ENCODE measurements around the gene CST4. TPM values are rescaled to one million over a fixed set of nuclear protein-coding genes. Genes with fewer than 3 reads are reported as not detected.
"Not testable (repeated sequence)": the region's sequence is repeated elsewhere in the genome, so short reads cannot be mapped to it uniquely, and the experiment has no call there.

The CST4 gene
- not detected for total RNA-seq

- H3K4me1 Mint-ChIP-seq (ENCODE audit: low read depth); intact Hi-C loops (cut with micrococcal nuclease); H3K4me3 Mint-ChIP-seq; CTCF ChIA-PET; H3K27me3 Mint-ChIP-seq; H3K27ac Mint-ChIP-seq; DNase-seq; H3K36me3 Mint-ChIP-seq; H3K9me3 Mint-ChIP-seq; POLR2A ChIA-PET: not testable (repeated sequence)
Measured at GRCh38 chr20:23688684-23689398, at the start of gene CST4. CST4 (minus strand) TSS chr20:23689038; CDS start chr20:23688969, 69 bp downstream.

- POLR2A ChIA-PET; CTCF ChIA-PET; DNase-seq; H3K27ac Mint-ChIP-seq; H3K4me1 Mint-ChIP-seq (ENCODE audit: low read depth); H3K9me3 Mint-ChIP-seq; H3K36me3 Mint-ChIP-seq; intact Hi-C loops (cut with micrococcal nuclease); H3K4me3 Mint-ChIP-seq: not testable (repeated sequence)
- H3K27me3 Mint-ChIP-seq: peaks cover 10% of the 10 kb centered on the region
Measured at GRCh38 chr20:23735391-23735790, 46.6 kb upstream of the CST4 start.

- H3K36me3 Mint-ChIP-seq; POLR2A ChIA-PET; H3K9me3 Mint-ChIP-seq; H3K4me1 Mint-ChIP-seq (ENCODE audit: low read depth); DNase-seq; intact Hi-C loops (cut with micrococcal nuclease); H3K27ac Mint-ChIP-seq; CTCF ChIA-PET; H3K4me3 Mint-ChIP-seq: not testable (repeated sequence)
- H3K27me3 Mint-ChIP-seq: peaks cover 10% of the 10 kb centered on the region
Measured at GRCh38 chr20:23734949-23735348, 46.1 kb upstream of the CST4 start.

- DNase-seq; H3K4me1 Mint-ChIP-seq (ENCODE audit: low read depth); H3K27ac Mint-ChIP-seq; POLR2A ChIA-PET; H3K36me3 Mint-ChIP-seq; H3K4me3 Mint-ChIP-seq; intact Hi-C loops (cut with micrococcal nuclease); H3K9me3 Mint-ChIP-seq; CTCF ChIA-PET: not testable (repeated sequence)
- H3K27me3 Mint-ChIP-seq: peaks cover 10% of the 10 kb centered on the region
Measured at GRCh38 chr20:23734440-23734839, 45.6 kb upstream of the CST4 start.

GRCh38 chr20:23727016-23727415 lies 38.2 kb upstream of the CST4 start:
- H3K4me3 Mint-ChIP-seq: no peak overlapping the region
- CTCF ChIA-PET: no interaction called here
- H3K27ac Mint-ChIP-seq: no peak overlapping the region
- intact Hi-C loops (cut with micrococcal nuclease): no loop called here
- DNase-seq: no peak
- H3K9me3 Mint-ChIP-seq: no peaks in the 10 kb centered on the region
- H3K4me1 Mint-ChIP-seq (ENCODE audit: low read depth): no peaks in the 10 kb centered on the region
- H3K36me3 Mint-ChIP-seq: no peaks in the 10 kb centered on the region
- peaks cover 5% of the 10 kb centered on the region for H3K27me3 Mint-ChIP-seq
- POLR2A ChIA-PET: no interaction called here

GRCh38 chr20:23725102-23725501 lies 36.3 kb upstream of the CST4 start:
- Mint-ChIP-seq H3K4me1 (ENCODE audit: low read depth) (no peaks in the 10 kb centered on the region), H3K9me3 (no peaks in the 10 kb centered on the region), H3K36me3 (no peaks in the 10 kb centered on the region), H3K27me3 (peaks cover 5% of the 10 kb centered on the region), H3K4me3 (no peak overlapping the region), H3K27ac (no peak overlapping the region)
- intact Hi-C loops (cut with micrococcal nuclease): no loop called here
- no peak for DNase-seq
- CTCF ChIA-PET: no interaction called here
- POLR2A ChIA-PET: no interaction called here

- H3K36me3 Mint-ChIP-seq; H3K27me3 Mint-ChIP-seq; CTCF ChIA-PET; intact Hi-C loops (cut with micrococcal nuclease); H3K27ac Mint-ChIP-seq; H3K4me3 Mint-ChIP-seq; POLR2A ChIA-PET; H3K9me3 Mint-ChIP-seq; H3K4me1 Mint-ChIP-seq (ENCODE audit: low read depth): not testable (repeated sequence)
- DNase-seq: peak; percentile 37
Measured at GRCh38 chr20:23723659-23724307, 34.9 kb upstream of the CST4 start.

- intact Hi-C loops (cut with micrococcal nuclease); POLR2A ChIA-PET; H3K4me3 Mint-ChIP-seq; DNase-seq; H3K27ac Mint-ChIP-seq; H3K4me1 Mint-ChIP-seq (ENCODE audit: low read depth); H3K27me3 Mint-ChIP-seq; H3K9me3 Mint-ChIP-seq; CTCF ChIA-PET; H3K36me3 Mint-ChIP-seq: not testable (repeated sequence)
Measured at GRCh38 chr20:23722851-23723250, 34.0 kb upstream of the CST4 start.

- CTCF ChIA-PET: no interaction called here
- Mint-ChIP-seq H3K9me3 (no peaks in the 10 kb centered on the region), H3K36me3 (no peaks in the 10 kb centered on the region), H3K4me3 (no peak overlapping the region), H3K27me3 (peaks cover 4% of the 10 kb centered on the region), H3K4me1 (ENCODE audit: low read depth) (no peaks in the 10 kb centered on the region), H3K27ac (no peak overlapping the region)
- intact Hi-C loops (cut with micrococcal nuclease): no loop called here
- no peak for DNase-seq
- POLR2A ChIA-PET: no interaction called here
Measured at GRCh38 chr20:23721962-23722361, 33.1 kb upstream of the CST4 start.

GRCh38 chr20:23719351-23719750 lies 30.5 kb upstream of the CST4 start:
- H3K27ac Mint-ChIP-seq; H3K9me3 Mint-ChIP-seq; H3K36me3 Mint-ChIP-seq; intact Hi-C loops (cut with micrococcal nuclease); H3K27me3 Mint-ChIP-seq; CTCF ChIA-PET; DNase-seq; POLR2A ChIA-PET; H3K4me3 Mint-ChIP-seq; H3K4me1 Mint-ChIP-seq (ENCODE audit: low read depth): not testable (repeated sequence)

GRCh38 chr20:23711778-23712177 lies 22.9 kb upstream of the CST4 start:
- H3K36me3 Mint-ChIP-seq; H3K4me3 Mint-ChIP-seq; H3K27ac Mint-ChIP-seq; H3K9me3 Mint-ChIP-seq; POLR2A ChIA-PET; H3K4me1 Mint-ChIP-seq (ENCODE audit: low read depth); H3K27me3 Mint-ChIP-seq; intact Hi-C loops (cut with micrococcal nuclease); CTCF ChIA-PET; DNase-seq: not testable (repeated sequence)

GRCh38 chr20:23710771-23711170 lies 21.9 kb upstream of the CST4 start:
- Mint-ChIP-seq H3K4me3 (no peak overlapping the region), H3K27ac (no peak overlapping the region), H3K9me3 (no peaks in the 10 kb centered on the region), H3K36me3 (no peaks in the 10 kb centered on the region), H3K4me1 (ENCODE audit: low read depth) (no peaks in the 10 kb centered on the region), H3K27me3 (no peaks in the 10 kb centered on the region)
- ChIA-PET POLR2A (no interaction called here), CTCF (no interaction called here)
- DNase-seq: no peak
- intact Hi-C loops (cut with micrococcal nuclease): no loop called here

GRCh38 chr20:23705895-23706294 lies 17.1 kb upstream of the CST4 start:
- H3K4me1 Mint-ChIP-seq (ENCODE audit: low read depth): no peaks in the 10 kb centered on the region
- no peaks in the 10 kb centered on the region for H3K27me3 Mint-ChIP-seq
- no peaks in the 10 kb centered on the region for H3K36me3 Mint-ChIP-seq
- no peaks in the 10 kb centered on the region for H3K9me3 Mint-ChIP-seq
- ChIA-PET POLR2A (no interaction called here), CTCF (no interaction called here)
- H3K27ac Mint-ChIP-seq: no peak overlapping the region
- no peak overlapping the region for H3K4me3 Mint-ChIP-seq
- no peak for DNase-seq
- intact Hi-C loops (cut with micrococcal nuclease): no loop called here

Measured in activated CD4-positive, alpha-beta memory T cell treated with anti-CD3 and anti-CD28 coated beads for 36 hours (primary cell).